ENCODE results near the gene COL5A2. TPM values are rescaled to one million over a fixed set of nuclear protein-coding genes. Genes with fewer than 3 reads are reported as not detected.

The COL5A2 gene
- polyA plus RNA-seq, 3 donors: 111 to 147 (median 133) TPM

DNA sequence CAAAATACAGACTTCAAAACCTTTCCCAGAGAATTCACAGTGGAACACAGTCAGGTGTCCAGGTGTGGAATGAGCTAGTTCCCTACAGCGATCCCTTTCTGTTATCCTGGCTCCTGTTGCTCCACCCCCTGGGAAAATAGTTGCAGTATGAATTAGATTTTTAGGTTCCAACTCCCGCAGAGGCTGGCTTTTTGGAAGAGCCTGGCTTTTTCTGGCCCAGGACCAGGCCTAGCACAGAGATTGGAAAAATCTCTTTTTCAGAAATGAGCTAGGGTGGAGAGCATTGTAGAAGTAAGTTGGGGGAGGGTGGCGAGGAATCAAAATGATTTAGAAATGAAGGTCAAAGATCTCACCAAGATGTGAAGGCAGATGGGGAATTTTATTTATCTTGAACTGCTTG is 27.1 kb downstream of the COL5A2 start:
- no peak for DNase-seq

DNA sequence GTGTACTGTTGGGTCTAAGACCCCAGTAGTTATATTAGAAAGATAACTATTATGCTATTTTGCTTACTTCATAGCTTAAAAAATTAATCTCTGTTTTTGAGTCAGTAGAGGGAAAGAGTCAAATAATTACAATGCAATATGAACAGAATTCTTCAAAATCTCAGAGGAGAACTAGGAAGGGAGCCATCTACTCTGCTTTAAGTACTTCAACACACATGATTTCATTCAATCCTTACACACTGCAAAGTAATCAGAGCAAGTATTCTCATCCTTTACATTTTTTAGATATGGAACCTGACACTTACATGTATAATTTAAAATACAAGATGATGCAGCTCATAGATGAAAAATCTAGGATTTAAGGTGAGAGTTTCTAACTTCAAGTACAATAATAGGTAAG is 27.7 kb downstream of the COL5A2 start:
- DNase-seq: no peak

DNA sequence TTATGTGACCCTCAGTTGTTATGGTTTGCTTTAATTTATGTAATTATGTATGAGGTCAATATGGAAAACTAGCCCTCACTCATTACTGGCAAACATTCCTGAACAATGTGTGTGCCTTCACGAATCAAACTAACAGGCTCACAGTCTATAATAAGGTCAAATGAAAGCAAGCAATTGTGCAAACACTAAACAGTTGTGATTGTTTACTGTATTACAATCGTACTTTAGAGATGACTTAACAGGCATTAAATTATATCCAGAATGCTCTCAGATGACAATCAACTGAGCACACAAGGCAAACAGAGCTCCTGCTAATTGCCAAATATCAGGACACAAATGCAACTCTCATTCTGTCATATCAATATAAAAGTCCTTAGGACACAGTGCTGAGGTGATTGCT is 29.5 kb downstream of the COL5A2 start:
- peak; percentile 22 for DNase-seq

DNA sequence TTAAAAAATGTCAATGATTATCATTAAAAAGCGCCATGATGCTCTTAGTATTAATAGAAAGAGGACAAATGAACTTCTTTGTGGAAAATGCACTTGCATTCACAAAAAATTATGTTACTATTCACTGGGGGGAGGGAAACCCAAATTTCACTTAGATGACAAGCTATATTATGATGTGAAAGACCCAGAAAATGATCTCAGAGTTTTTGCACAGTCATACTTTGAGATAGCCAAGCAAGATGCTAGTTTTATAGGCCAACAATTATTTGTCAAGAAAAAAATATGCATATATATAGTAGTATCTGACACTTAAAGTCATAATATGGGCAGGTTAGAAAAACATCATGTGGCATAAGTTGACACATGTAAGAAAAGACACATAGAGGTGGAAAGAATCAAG is 31.6 kb downstream of the COL5A2 start:
- DNase-seq: no peak

DNA sequence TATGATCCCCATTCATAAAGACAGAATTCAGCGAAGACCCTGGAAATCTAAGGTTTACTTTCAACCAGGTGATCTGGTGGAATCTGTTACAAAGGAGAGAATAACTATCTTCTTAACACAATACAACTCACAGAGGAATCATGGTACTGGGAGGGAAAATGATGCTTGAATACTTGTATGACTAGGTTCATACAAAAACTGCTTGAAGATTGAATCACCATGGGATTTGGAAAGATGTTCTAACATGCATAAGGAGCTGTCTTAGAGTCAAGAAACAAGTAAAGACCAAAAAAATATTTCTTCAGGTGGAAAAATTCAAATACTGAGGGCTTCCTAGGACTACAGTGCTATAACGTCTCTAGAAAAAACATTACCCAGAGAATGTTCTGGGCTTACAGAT is 32.2 kb downstream of the COL5A2 start:
- no peak for DNase-seq

DNA sequence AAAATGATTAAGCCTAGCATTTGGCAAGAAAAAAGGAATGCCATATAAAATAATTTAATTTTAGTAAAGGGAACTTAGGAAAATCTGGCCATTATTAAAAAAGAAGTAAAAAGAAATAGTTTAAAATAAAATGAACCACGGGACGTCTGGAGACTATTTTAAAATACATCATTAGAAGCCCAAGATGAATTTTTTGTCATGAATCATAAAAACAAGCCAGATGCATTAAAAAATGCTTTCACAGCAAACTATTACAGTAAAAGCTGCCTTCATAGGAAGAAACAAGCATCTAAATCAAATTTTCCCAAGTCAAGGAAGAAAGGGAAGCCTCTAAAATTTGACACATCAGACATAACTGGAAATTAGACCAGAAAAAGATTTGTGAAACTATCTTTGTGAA is 33.0 kb downstream of the COL5A2 start:
- no peak for DNase-seq

DNA sequence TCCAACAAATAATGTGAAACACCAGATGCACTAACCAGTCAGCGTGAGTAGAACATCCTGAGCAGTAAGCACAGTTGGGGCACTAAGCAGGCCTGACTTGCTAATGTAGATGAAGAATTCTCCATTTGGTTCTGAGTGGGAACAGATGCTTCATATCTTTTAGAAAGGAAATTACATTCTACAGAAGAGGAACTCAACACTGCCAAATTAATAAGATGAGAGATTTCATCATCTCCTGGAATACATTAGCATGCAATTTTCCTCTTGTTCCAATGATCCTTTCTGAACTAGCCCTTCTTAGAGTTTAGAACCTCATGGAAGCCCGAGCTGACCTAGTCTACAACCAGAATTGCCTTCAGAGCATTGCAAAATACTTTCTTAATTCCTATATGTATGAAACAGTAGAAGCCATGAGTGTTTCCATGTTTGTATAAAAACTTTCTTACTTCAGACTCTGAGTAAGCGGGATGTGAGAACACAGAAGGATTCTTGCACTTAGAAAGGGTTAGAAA is 34.8 kb downstream of the COL5A2 start:
- DNase-seq: no peak

DNA sequence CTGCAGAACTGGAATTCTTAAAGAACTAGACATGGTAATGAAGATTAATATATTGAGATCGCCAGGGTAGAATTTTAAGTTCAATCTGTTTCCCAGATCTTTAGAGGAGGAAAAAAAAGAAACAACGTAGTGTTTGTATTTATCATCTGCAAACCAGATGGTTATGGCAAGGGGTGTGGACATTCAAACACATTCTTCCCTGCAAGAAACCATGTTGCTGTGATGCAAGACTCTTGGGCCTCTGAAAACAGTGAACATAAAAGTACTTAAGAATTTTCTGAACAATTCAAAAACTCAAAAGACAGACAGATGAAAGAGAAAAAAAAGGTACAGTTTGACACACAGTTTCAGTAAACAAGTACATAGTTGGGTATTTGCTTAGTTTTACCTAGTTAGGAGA is 35.6 kb downstream of the COL5A2 start:
- DNase-seq: no peak

DNA sequence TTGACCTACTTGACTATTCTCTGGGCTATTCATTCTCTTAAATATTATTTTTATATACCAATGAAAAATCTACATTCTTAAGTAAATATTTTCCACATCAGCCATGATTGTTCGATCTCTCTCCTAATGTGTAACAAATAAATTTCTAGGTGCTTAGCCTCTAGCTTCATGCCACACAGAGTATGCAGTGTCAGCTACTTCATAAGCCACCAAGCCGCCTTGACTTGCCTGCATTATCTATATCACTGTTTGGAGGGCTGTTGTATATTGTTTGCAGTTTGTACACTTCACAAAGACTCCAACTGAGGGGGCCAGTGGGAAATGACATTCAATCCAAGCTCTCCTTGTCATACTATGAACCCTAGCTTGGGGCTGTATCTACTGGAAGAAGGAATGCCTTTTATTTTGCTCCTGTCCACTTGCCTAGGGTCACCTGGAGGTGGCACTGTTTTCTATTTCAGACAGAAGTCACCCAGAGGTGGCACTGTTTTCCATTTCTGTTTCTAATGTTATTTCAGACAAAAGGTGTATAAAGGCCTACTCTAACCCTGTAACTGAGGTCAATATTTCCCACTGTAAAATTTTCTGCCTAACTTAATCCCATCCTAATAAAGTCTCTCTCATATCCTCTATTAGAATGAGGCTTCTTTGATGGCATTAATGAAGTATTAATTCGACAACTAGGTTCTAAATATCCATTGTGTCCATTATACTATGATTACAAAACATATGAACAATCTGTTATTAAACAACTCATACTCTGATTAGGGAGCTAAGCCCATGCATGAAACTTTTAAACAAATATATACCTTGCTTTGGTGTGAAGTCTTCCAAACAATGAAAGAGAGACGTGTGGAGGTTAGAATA is 36.4 kb downstream of the COL5A2 start:
- no peak for DNase-seq

DNA sequence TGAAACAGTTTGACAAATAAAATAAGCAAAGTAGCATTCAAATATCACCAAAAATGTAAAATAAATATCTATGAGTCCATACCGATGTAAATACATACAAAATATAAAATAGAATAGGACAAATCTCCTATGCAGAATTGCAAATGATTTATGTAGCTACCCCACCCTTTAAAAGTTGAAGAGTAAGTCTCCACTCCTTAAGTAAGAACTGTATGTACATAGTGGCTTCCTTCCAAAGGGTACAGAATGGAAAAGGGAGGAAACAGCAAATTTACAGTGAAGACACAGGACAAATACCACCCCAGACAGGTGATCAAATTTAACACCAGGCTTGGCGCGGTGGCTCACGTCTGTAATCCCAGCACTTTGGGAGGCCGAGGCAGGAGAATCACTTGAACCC is 40.8 kb downstream of the COL5A2 start:
- DNase-seq: no peak

DNA sequence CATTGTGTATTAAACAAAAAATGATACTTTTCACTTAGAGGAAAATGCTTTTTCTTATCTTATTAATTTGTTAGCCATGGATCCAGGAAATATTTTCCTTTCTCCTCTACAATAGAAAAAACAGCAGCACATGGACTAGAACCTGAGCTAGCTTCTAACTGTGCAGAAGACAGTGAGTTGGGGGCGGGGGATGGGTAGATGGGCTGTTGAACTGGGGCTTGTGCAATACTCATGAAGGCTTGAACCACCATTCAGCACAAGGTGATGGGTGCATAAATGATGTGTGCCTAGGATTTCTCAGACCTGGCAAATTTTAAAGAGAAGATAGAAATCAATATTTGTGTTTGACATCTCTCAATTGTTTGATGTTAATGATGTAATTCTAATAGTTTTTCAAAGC is 42.0 kb downstream of the COL5A2 start:
- no peak for DNase-seq

DNA sequence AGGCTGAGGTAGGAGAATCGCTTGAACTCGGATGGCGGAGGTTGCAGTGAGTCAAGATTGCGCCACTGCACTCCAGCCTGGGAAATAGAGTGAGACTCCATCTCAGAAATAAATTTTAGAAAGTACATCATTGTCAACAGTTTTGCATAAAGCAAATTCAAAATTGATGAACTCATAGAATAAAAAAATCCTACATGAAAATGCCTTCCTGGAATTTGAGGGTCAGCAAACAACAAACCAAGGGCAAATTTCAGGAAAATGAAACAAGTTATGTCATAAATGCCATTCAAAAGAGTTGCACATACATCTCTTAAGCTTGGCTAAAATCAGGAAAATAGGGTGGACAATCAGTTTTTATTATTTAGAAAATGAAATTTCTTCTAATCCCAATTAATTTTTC is 45.1 kb downstream of the COL5A2 start:
- DNase-seq: no peak

DNA sequence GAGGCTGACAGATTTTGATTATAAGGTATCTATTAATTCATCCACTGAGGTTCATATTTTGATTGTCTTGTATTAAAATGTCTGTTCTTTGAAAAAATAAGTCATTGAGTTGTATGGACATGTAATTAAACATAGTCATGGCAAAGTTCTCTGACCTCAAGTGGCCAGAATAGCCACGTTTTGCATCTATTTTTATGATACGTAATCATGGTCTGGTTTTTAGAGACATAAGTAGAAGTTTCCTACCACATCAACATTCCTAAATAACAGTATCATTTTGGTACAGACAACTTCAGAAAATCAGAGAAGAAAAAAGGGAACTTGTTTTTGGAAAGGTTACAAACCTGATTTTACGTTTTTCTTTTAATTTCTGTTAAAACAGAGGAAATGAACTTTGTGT is 47.6 kb downstream of the COL5A2 start:
- no peak for DNase-seq

DNA sequence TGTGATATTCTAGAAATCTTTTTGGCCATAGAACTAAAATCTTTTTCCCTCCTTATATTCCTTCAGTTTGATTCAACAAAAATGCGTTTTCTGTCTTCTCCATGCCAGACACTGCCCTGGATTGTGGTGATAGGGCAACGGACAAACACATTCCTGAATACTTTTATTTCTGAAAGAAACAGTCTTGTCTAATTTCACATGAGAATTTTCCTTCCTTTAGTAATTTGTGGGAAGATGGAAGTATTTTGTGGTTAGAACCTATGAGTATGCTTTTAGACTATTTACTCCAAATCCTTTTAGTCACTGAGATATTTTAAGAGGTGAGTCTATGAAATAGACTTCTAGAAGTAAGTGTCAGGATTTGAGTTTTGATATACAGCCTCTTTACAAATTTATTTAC is 49.6 kb downstream of the COL5A2 start:
- no peak for DNase-seq

DNA sequence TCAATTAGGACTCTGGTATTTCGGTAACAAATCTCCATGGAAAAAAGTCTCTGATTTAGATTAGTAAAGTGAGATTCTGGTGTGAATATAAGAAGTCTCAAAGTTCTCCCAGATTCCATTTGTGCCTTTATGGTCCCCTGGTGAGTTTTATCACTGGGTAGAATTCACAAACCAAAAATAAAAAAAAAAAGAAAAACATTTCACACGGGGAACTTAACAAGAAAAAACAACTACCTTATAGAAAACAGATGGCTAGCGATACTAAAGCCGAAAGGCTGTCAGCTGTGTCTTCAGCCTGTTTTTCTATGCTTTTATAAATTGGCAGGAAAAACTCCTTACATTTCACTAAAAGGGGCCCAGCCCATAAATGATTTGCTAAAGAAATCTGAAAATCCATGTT is 50.6 kb downstream of the COL5A2 start:
- no peak for DNase-seq

DNA sequence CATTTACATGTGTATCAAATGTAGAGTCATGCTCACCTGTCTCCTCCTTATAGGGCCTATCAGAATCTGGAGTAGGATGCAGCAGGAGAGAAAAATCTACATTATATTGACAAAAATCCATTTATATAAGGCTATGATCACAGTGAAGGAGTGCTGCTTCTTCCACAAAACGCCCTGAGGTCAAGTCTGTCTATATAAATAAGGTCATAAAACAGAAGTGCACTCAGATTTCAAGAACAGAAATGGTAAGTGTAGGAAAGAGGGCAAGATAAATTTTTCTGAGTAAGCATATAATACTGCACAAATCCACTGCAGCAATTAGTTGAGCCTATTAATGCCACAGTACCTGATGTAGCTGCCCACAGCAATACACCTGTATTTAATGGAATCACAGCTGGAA is 51.8 kb downstream of the COL5A2 start:
- DNase-seq: no peak

DNA sequence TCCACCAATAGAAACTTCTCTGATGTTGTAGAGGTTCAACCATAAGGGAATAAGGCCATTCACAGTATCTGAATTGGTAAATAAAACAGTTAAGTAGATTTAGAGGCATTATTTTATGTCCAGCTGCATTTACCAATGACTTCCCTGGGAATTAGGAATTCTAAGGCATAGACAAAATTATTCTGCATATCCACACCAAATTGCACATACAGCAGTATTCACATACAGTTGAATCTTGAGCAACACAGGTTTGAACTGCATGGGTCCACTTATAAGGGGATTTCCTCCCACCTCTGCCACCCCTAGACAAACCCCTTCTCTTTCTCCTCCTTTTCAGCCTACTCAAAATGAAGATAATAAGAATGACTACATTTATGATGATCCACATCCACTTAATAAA is 54.4 kb downstream of the COL5A2 start:
- no peak for DNase-seq

DNA sequence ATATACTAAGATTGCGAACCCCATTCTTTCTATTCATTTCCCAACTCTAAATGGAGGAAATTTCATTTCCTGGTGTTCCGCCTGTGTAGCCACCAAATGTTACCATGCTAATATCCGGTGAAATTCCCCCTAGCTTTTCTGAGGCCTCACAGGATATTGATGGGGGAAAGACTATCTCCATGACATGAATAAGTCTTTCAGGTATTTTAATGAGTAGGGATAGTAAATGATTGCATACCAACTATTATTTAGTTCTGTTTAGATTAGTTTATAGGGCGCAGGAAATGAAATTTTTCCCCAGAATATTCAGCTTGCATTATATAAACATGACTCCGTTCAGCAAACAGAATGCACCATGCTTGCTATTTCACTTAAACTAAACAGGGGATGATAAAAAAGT is 55.4 kb downstream of the COL5A2 start:
- DNase-seq: no peak

DNA sequence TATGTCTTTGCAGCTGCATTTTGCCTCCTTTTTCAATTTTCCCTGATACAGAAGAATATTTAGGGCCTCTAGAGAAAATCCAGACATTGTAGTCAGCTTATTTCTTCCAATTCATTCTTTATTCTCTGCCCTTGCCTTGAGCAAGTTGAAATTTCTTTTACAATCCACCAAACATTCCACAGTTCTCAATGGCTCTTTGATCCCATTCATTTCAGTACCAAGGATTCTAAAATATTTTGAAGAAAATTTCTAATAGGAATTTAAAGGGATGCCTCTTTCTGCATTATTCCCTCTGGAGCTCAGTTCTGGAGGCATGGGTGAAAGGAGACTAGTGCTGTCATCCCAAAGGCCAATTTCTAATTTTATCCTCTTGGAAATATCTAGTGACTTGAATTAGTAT is 61.2 kb downstream of the COL5A2 start:
- DNase-seq: no peak

DNA sequence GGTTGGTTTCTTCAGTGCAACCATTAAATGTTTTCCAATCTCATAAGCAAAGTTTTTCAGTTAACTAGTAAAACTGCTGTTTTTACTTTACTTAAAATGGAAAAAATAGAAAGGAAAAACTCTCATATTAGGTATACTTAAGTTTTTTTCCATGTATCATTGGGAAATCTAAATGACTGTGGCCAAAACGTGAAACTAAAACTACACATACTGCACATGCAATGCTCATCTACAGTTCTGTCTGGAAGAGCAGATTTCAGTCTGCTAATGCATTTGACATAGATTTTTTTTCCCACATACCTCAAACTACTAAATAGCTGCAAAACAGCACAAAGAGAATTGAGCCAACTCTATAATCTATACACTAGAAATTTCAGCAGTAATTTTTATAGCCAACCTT is 62.6 kb downstream of the COL5A2 start:
- DNase-seq: no peak

DNA sequence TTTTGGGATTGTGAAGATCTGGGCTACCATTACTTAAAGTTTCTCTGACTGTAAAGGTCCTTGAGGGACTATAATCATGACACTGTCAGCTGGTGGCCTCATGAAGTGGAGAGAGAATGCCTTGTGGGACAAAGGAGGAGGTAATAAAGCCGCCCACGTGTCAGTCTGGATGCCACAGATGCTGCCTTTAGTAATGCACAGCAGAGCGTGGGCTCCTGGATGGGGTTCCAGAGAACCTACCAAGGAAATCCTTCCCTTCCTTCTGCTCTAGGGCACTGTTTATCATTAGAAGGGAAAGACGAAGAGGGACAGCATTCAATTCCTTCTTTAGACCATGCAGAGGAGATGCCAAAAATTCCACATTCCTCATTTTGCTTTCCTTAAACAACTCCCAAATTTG is 63.5 kb downstream of the COL5A2 start:
- DNase-seq: no peak

DNA sequence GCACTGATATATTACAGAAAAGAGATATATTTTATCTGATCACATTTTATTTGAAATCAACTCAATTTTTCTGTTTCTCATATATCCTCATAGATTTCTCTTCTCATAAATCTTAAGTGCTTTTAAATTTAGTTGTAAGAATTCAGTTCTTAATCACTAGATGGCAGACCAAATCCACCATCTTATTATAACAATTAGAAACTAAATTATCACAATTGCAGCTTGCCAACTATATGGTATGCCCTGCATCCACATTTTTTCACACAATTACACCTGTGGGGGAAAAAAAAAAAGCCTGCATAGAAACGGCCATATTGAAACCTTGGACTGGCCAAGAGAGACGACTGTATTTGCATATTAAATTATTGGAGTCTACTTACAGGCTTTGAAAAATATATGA is 64.4 kb downstream of the COL5A2 start:
- no peak for DNase-seq

DNA sequence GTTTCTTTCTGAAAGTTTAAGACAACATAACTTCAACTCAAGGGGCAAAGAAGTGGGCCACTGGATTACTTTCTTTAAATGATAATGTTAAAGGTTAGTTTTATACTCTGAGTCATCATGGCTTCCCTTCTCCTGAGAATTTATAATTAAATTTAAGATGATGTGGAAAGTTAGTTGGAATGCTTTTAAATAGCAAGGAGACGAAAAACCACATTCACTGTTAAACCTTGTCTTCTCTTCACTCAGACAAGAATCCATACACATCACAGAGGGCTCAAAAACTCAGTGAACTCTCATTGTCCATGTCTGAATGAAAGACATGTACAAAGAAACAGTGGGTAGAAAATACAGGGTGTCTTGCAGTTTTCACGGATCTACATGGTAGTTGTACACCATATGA is 65.6 kb downstream of the COL5A2 start:
- no peak for DNase-seq

DNA sequence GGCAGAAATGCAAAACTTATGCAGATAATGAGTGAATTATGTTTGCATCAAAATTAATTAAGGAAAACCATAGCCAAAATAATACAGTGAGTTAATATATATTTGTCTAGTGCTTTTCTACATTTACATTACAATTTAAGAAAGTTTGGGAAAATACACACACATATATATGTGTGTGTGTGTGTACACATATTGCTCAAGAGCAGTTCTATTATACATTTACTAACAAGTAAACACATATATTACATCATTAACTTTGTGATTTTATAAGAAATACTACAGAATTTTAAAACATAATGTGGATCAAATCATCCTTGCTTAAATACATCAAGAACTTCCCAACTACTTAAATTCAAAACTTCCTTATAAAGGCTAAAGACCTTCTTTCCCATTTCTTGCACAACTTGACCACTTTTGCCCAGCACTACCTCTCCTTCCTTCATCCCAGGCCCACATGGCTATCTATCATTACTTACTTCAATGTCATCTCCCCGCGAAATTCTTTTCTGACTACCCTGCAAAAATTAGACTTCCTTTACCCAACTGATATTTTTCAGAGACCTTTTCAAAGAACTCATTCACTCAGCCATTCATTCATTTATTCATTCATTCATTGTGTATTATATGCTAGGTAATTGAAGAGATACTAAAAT is 68.4 kb downstream of the COL5A2 start:
- DNase-seq: no peak

All from renal pelvis (tissue), 4 donors.